GM19099 (cell line): Measurements from ENCODE around the gene CNIH2.

Experiments
- POLR2A ChIP-seq: IDR thresholded peaks from 3 replicates; pipeline ENCODE4 v1.6.1; 2011; ENCODE audit warnings: low read depth; ENCODE audit not compliant: insufficient read length; ENCODE audit errors: extremely low read depth

Gene CNIH2

GRCh38 chr11:66325263-66325671 lies 47.3 kb downstream of the CNIH2 start:
- TF ChIP-seq POLR2A = no peak

GRCh38 chr11:66326261-66327111 lies 48.5 kb downstream of the CNIH2 start:
- no peak for TF ChIP-seq POLR2A

GRCh38 chr11:66327171-66328030 lies 49.4 kb downstream of the CNIH2 start:
- no peak for TF ChIP-seq POLR2A

- no peak for TF ChIP-seq POLR2A
Measured at GRCh38 chr11:66328031-66328301, 50.0 kb downstream of the CNIH2 start.

- no peak for TF ChIP-seq POLR2A
Measured at GRCh38 chr11:66328302-66329144, 50.5 kb downstream of the CNIH2 start.

GRCh38 chr11:66329165-66329673 lies 51.2 kb downstream of the CNIH2 start:
- TF ChIP-seq POLR2A = no peak

GRCh38 chr11:66330931-66331330 lies 53.0 kb downstream of the CNIH2 start:
- no peak for TF ChIP-seq POLR2A

- TF ChIP-seq POLR2A = no peak
Measured at GRCh38 chr11:66331542-66332370, 53.8 kb downstream of the CNIH2 start.

- TF ChIP-seq POLR2A = no peak
Measured at GRCh38 chr11:66332371-66333219, 54.6 kb downstream of the CNIH2 start.

- no peak for TF ChIP-seq POLR2A
Measured at GRCh38 chr11:66333220-66333877, 55.4 kb downstream of the CNIH2 start.
